IMR-90 (cell line): ENCODE results near the gene SRD5A3. TPM values are rescaled to one million over a fixed set of nuclear protein-coding genes. Genes with fewer than 3 reads are reported as not detected.

ENCODE experiments used
- ATAC-seq: fragments of 200-7000 bp; cut with Tn5 transposase; 2 replicates; pipeline ENCODE4 v1.9.1; 2020; ENCODE audit warnings: low read depth, mild to moderate bottlenecking, moderate library complexity
- BruUV-seq: library from RNA; stranded (reverse); fragments of 400-500 nt; replicated peaks from 2 replicates; lab custom pipeline; 2021; lab: Mats Ljungman, UMichigan
- CTCF ChIA-PET: fragments of 300-600 bp; formaldehyde crosslinking; extraction: SDS; loops from one replicate; lab custom pipeline; 2021; ENCODE audit warnings: antibody characterized with exemption; lab: Yijun Ruan, JAX
- POLR2A ChIA-PET: fragments of 300-600 bp; sonication (Branson Sonifier 250); formaldehyde crosslinking; loops from one replicate; lab custom pipeline; 2022; ENCODE audit warnings: antibody characterized with exemption; ENCODE audit not compliant: unreplicated experiment; lab: Charles Lee
- DNase-seq: peaks from one replicate; pipeline ENCODE4 v3.0.0; 2013
- H2AFZ ChIP-seq: replicated peaks from 2 replicates; pipeline ENCODE3; 2013; ENCODE audit warnings: low read length, mild to moderate bottlenecking; ENCODE audit not compliant: poor library complexity
- H2AK5ac ChIP-seq: 2 replicates; pipeline ENCODE4 v1.6.1; 2013; ENCODE audit warnings: low read depth, low read length, inconsistent platforms
- H2AK9ac ChIP-seq: replicated peaks from 2 replicates; pipeline ENCODE3; 2013; ENCODE audit warnings: mild to moderate bottlenecking, low read depth, low read length, moderate library complexity; ENCODE audit not compliant: poor library complexity
- H2BK120ac ChIP-seq: 2 replicates; pipeline ENCODE4 v1.6.1; 2013; ENCODE audit warnings: low read depth, low read length, inconsistent platforms
- H2BK15ac ChIP-seq: 3 replicates; pipeline ENCODE4 v1.6.1; 2013; ENCODE audit warnings: low read depth, low read length, inconsistent platforms
- H2BK20ac ChIP-seq: 2 replicates; pipeline ENCODE4 v1.6.1; 2013; ENCODE audit warnings: low read depth, mild to moderate bottlenecking, inconsistent platforms, low read length, moderate library complexity
- H2BK5ac ChIP-seq: 2 replicates; pipeline ENCODE4 v1.6.1; 2013; ENCODE audit warnings: mild to moderate bottlenecking, low read depth, low read length, inconsistent platforms; ENCODE audit not compliant: poor library complexity, severe bottlenecking
- H3K14ac ChIP-seq: replicated peaks from 2 replicates; pipeline ENCODE4 v1.6.1; 2013; ENCODE audit warnings: low read depth, low read length, inconsistent platforms
- H3K18ac ChIP-seq: 2 replicates; pipeline ENCODE4 v1.6.1; 2013; ENCODE audit warnings: low read depth, low read length, control low read depth
- H3K23ac ChIP-seq: 2 replicates; pipeline ENCODE4 v1.6.1; 2013; ENCODE audit warnings: low read depth, low read length, inconsistent platforms
- H3K27ac ChIP-seq: 2 replicates; pipeline ENCODE4 v1.5.1; 2013; ENCODE audit warnings: mild to moderate bottlenecking, control low read depth, low read length; ENCODE audit not compliant: insufficient read depth
- H3K27me3 ChIP-seq: 2 replicates; pipeline ENCODE4 v1.6.1; 2013; ENCODE audit warnings: low read length; ENCODE audit not compliant: control insufficient read depth, insufficient read depth
- H3K36me3 ChIP-seq: 2 replicates; pipeline ENCODE4 v1.6.1; 2013; ENCODE audit warnings: low read length, mixed read lengths; ENCODE audit not compliant: control insufficient read depth, insufficient read depth
- H3K4ac ChIP-seq: 2 replicates; pipeline ENCODE4 v1.6.1; 2013; ENCODE audit warnings: low read depth, low read length, inconsistent platforms
- H3K4me1 ChIP-seq: 2 replicates; pipeline ENCODE4 v1.6.1; 2013; ENCODE audit warnings: low read length, mixed read lengths; ENCODE audit not compliant: control insufficient read depth, insufficient read depth
- H3K4me2 ChIP-seq: 2 replicates; pipeline ENCODE4 v1.6.1; 2013; ENCODE audit warnings: low read depth, mild to moderate bottlenecking, control low read depth, low read length, moderate library complexity
- H3K4me3 ChIP-seq: 2 replicates; pipeline ENCODE4 v1.5.1; 2013; ENCODE audit warnings: low read depth, mild to moderate bottlenecking, control low read depth, low read length, moderate library complexity; ENCODE audit not compliant: insufficient read depth
- H3K56ac ChIP-seq: 2 replicates; pipeline ENCODE4 v1.6.1; 2013; ENCODE audit warnings: low read length, inconsistent platforms; ENCODE audit not compliant: insufficient read depth; ENCODE audit errors: extremely low read depth
- H3K79me1 ChIP-seq, 2 experiments: 2 replicates each; pipeline ENCODE4 v1.6.1; 2013; ENCODE audit warnings: low read length in 2 of 2, inconsistent platforms in 1 of 2, low read depth in 1 of 2
- H3K9ac ChIP-seq: 2 replicates; pipeline ENCODE4 v1.6.1; 2013; ENCODE audit warnings: low read depth, low read length, control low read depth
- H3K9me1 ChIP-seq: 2 replicates; pipeline ENCODE4 v1.6.1; 2013; ENCODE audit warnings: low read length, inconsistent platforms; ENCODE audit not compliant: insufficient read depth
- H3K9me3 ChIP-seq: 2 replicates; pipeline ENCODE4 v1.6.1; 2013; ENCODE audit warnings: low read length; ENCODE audit not compliant: control insufficient read depth, insufficient read depth
- H4K20me1 ChIP-seq: 2 replicates; pipeline ENCODE4 v1.6.1; 2013; ENCODE audit warnings: low read length, inconsistent platforms; ENCODE audit not compliant: insufficient read depth
- H4K5ac ChIP-seq: 2 replicates; pipeline ENCODE4 v1.6.1; 2013; ENCODE audit warnings: mild to moderate bottlenecking, low read depth, low read length, control low read depth
- H4K8ac ChIP-seq, 2 experiments: 2 replicates each; pipeline ENCODE4 v1.6.1; 2013; ENCODE audit warnings: low read depth in 2 of 2, low read length in 2 of 2, control low read depth in 1 of 2, inconsistent platforms in 1 of 2
- H4K91ac ChIP-seq: 2 replicates; pipeline ENCODE4 v1.6.1; 2013; ENCODE audit warnings: low read depth, low read length, inconsistent platforms; ENCODE audit not compliant: insufficient read depth
- BHLHE40 ChIP-seq: fragments of 150-350 bp; IDR thresholded peaks from 2 replicates; pipeline ENCODE4 v1.6.1; 2016; ENCODE audit warnings: mild to moderate bottlenecking, low read depth, low read length
- CEBPB ChIP-seq: IDR thresholded peaks from 2 replicates; pipeline ENCODE4 v1.6.1; 2012; ENCODE audit warnings: low read depth, low read length, improper control_type of control experiment
- CHD1 ChIP-seq: IDR thresholded peaks from 2 replicates; pipeline ENCODE4 v1.6.1; 2012; ENCODE audit warnings: low read depth, low read length, improper control_type of control experiment
- CTCF ChIP-seq: conservative IDR thresholded peaks from 2 replicates; pipeline ENCODE4 v1.5.1; 2012; ENCODE audit warnings: mild to moderate bottlenecking, low read depth, low read length, improper control_type of control experiment
- ELK1 ChIP-seq: fragments of 150-350 bp; IDR thresholded peaks from 2 replicates; pipeline ENCODE4 v1.6.1; 2016; ENCODE audit warnings: low read depth, mild to moderate bottlenecking, low read length, moderate library complexity, borderline replicate concordance
- FOS ChIP-seq: fragments of 150-350 bp; IDR thresholded peaks from 2 replicates; pipeline ENCODE4 v1.6.1; 2016; ENCODE audit warnings: low read depth, low read length
- MAFK ChIP-seq: IDR thresholded peaks from 2 replicates; pipeline ENCODE4 v1.6.1; 2012; ENCODE audit warnings: low read depth, low read length, improper control_type of control experiment
- MAZ ChIP-seq: IDR thresholded peaks from 2 replicates; pipeline ENCODE4 v1.6.1; 2012; ENCODE audit warnings: low read depth, mild to moderate bottlenecking, low read length, improper control_type of control experiment, moderate library complexity, borderline replicate concordance
- MXI1 ChIP-seq: IDR thresholded peaks from 2 replicates; pipeline ENCODE4 v1.6.1; 2012; ENCODE audit warnings: low read depth, mild to moderate bottlenecking, low read length, moderate library complexity, borderline replicate concordance
- NFE2L2 ChIP-seq: fragments of 150-350 bp; IDR thresholded peaks from 2 replicates; pipeline ENCODE4 v1.6.1; 2016; ENCODE audit warnings: low read depth, mild to moderate bottlenecking, low read length
- POLR2A ChIP-seq: IDR thresholded peaks from 2 replicates; pipeline ENCODE4 v1.6.1; 2012; ENCODE audit warnings: mild to moderate bottlenecking, low read depth, low read length
- RAD21 ChIP-seq: IDR thresholded peaks from 2 replicates; pipeline ENCODE4 v1.6.1; 2012; ENCODE audit warnings: low read length, improper control_type of control experiment
- RCOR1 ChIP-seq: IDR thresholded peaks from 2 replicates; pipeline ENCODE4 v1.6.1; 2012; ENCODE audit warnings: mild to moderate bottlenecking, low read length, improper control_type of control experiment; ENCODE audit not compliant: insufficient replicate concordance
- RFX5 ChIP-seq: IDR thresholded peaks from 2 replicates; pipeline ENCODE4 v1.8.0; 2012; ENCODE audit warnings: low read depth, mild to moderate bottlenecking, low read length, moderate library complexity
- SMC3 ChIP-seq: fragments of 150-350 bp; IDR thresholded peaks from 2 replicates; pipeline ENCODE4 v1.6.1; 2016; ENCODE audit warnings: low read depth, mild to moderate bottlenecking, antibody characterized with exemption, low read length, moderate library complexity
- USF2 ChIP-seq: fragments of 150-350 bp; IDR thresholded peaks from 2 replicates; pipeline ENCODE4 v1.6.1; 2017; ENCODE audit warnings: mild to moderate bottlenecking, antibody characterized with exemption, low read length, low read depth
- WGBS, 2 experiments: methylation state at CpG; one replicate each; pipeline versions ENCODE4 v1.1.5 to v1.1.7; 2013; ENCODE audit warnings: missing lambda C conversion rate in 2 of 2; ENCODE audit not compliant: insufficient read length in 1 of 2; ENCODE audit errors: extremely low coverage in 2 of 2; 5-methylcytosine and 5-hydroxymethylcytosine counted together
- dilution Hi-C: fragments of 300-500 bp; cut with HindIII; formaldehyde crosslinking; loops from one replicate; pipeline ENCODE4 v1.14.3; 2018; ENCODE audit warnings: low sequenced_read_pairs; ENCODE audit not compliant: unreplicated experiment
- in situ Hi-C: fragments of 300-500 bp; cut with MboI; formaldehyde crosslinking; loops from 3 replicates; pipeline ENCODE4 v1.14.3; 2019; ENCODE audit warnings: low sequenced_read_pairs, inconsistent platforms, mixed read lengths
- intact Hi-C: fragments of 100-400 bp; cut with micrococcal nuclease; formaldehyde crosslinking; loops from 2 replicates; pipeline ENCODE4 v1.10.0; 2022
- polyA plus RNA-seq, 3 experiments: library from polyadenylated mRNA; depleted of rRNA; stranded (reverse); fragments of >200 nt; gene quantifications; 2 replicates each; pipeline ENCODE4 v1.2.3, GENCODE V29; 2012; ENCODE audit warnings: low replicate concordance in 1 of 3
- total RNA-seq: library from RNA; depleted of rRNA; stranded (reverse); fragments of >200 nt; gene quantifications from 2 replicates; pipeline ENCODE4 v1.2.3, GENCODE V29; 2012

SRD5A3 gene
- total and polyA plus RNA-seq, 2 of the 4 experiments (the other 2 are of a cell fraction), result 5.6 to 6.8 TPM

GRCh38 chr4:55405073-55405472, 59.0 kb downstream of the SRD5A3 start:
- H3K4me1 ChIP-seq, result peaks cover 8% of the 10 kb centered on the region
- peaks cover 17% of the 10 kb centered on the region for H3K36me3 ChIP-seq
- H3K27me3 ChIP-seq, result no peaks in the 10 kb centered on the region
- no peak overlapping the region for H3K14ac ChIP-seq
- no peaks in the 10 kb centered on the region for H3K9me3 ChIP-seq
- intact Hi-C loops, result no loop called here
- H3K79me1 ChIP-seq, result peaks cover 10 to 57% of the 10 kb centered on the region in 2 experiments; a peak in 3 of 4 replicates
- no peak overlapping the region for H2BK5ac ChIP-seq
- H3K4ac ChIP-seq, result no peak overlapping the region
- H2AK5ac ChIP-seq, result no peak overlapping the region
- H3K4me3 ChIP-seq, result no peak overlapping the region
- no peak overlapping the region for H3K9ac ChIP-seq
- WGBS, 2 experiments, result no CpG with 5 or more reads among the region's 3 CpGs
- H3K27ac ChIP-seq, result no peak overlapping the region
- H2BK15ac ChIP-seq, result no peak overlapping the region
- no peak overlapping the region for H2AK9ac ChIP-seq
- in situ Hi-C loops, result loop anchor here (25.0 kb wide), 1 partner anchor 457 kb away; the partner anchor contains the start of gene EXOC1
- ChIA-PET POLR2A (interaction anchor here (0.6 kb wide), 1 partner anchor 17 kb away, joined by 9 read pairs; no protein-coding TSS in a partner anchor), CTCF (no interaction called here)
- no peak overlapping the region for H3K4me2 ChIP-seq
- no peak overlapping the region for H3K18ac ChIP-seq
- H2AFZ ChIP-seq, result no peak overlapping the region
- peaks cover 12% of the 10 kb centered on the region; the same call in 1 of the 2 replicates for H3K9me1 ChIP-seq
- dilution Hi-C loops, result no loop called here
- H3K23ac ChIP-seq, result no peak overlapping the region
- H4K91ac ChIP-seq, result no peak overlapping the region
- BruUV-seq, result no TSS peak
- no peak for TF ChIP-seq NFE2L2
- no peak for TF ChIP-seq USF2
- TF ChIP-seq CTCF, result no peak
- TF ChIP-seq MAZ, result no peak
- TF ChIP-seq RCOR1, result no peak
- TF ChIP-seq BHLHE40, result no peak
- no peak for TF ChIP-seq RAD21
- no peak for TF ChIP-seq MAFK
- TF ChIP-seq ELK1, result no peak
- TF ChIP-seq RFX5, result no peak
- TF ChIP-seq CEBPB, result no peak
- TF ChIP-seq FOS, result no peak
- TF ChIP-seq POLR2A, result no peak
- TF ChIP-seq SMC3, result no peak
- no peak for TF ChIP-seq CHD1
- no peak for TF ChIP-seq MXI1
- no peak overlapping the region for H4K8ac ChIP-seq
- H4K5ac ChIP-seq, result no peak overlapping the region
- no peak overlapping the region for H2BK120ac ChIP-seq
- peaks cover 86% of the 10 kb centered on the region for H4K20me1 ChIP-seq
- H3K56ac ChIP-seq, result no peak overlapping the region
- H2BK20ac ChIP-seq, result no peak overlapping the region
- ATAC-seq, result no peak
- no peak for DNase-seq
